CD4-positive, CD25-positive, alpha-beta regulatory T cell (primary cell): Measurements from ENCODE around the gene SORBS2. TPM values are rescaled to one million over a fixed set of nuclear protein-coding genes. Genes with fewer than 3 reads are reported as not detected.

ENCODE experiments used
- ATAC-seq, 2 donors: fragments of 150-1000 bp; cut with Tn5 transposase; one replicate each; pipeline ENCODE4 v1.10.0; 2021; ENCODE audit warnings: low read depth in 2 of 2, moderate number of reproducible peaks in 2 of 2, moderate library complexity in 1 of 2
- DNase-seq, 3 donors: peaks; one replicate each; pipeline versions ENCODE4 v3.0.0 to v3.0.0-alpha.2; 2012 to 2022; ENCODE audit warnings: mixed read lengths in 1 of 3
- H3K27ac ChIP-seq: one replicate; pipeline ENCODE4 v1.7.0; 2013; ENCODE audit warnings: mild to moderate bottlenecking, low read length; ENCODE audit not compliant: insufficient read depth, poor library complexity, severe bottlenecking
- H3K27me3 ChIP-seq: one replicate; pipeline ENCODE4 v1.7.0; 2013; ENCODE audit warnings: low read length; ENCODE audit not compliant: control insufficient read depth, insufficient read depth
- H3K36me3 ChIP-seq: one replicate; pipeline ENCODE4 v1.7.0; 2013; ENCODE audit warnings: mild to moderate bottlenecking, low read length, moderate library complexity; ENCODE audit not compliant: control insufficient read depth, insufficient read depth
- H3K4me1 ChIP-seq: 2 replicates; pipeline ENCODE4 v1.7.0; 2013; ENCODE audit warnings: mild to moderate bottlenecking, low read length; ENCODE audit not compliant: insufficient read depth, control insufficient read depth, poor library complexity, severe bottlenecking
- H3K4me3 ChIP-seq: one replicate; pipeline ENCODE4 v1.7.0; 2013; ENCODE audit warnings: low read depth, mild to moderate bottlenecking, low read length, moderate library complexity
- H3K9me3 ChIP-seq, 2 experiments: 1 replicate in 1 of 2; 2 replicates in 1 of 2; pipeline ENCODE4 v1.7.0; 2013; ENCODE audit warnings: low read length in 2 of 2, mild to moderate bottlenecking in 1 of 2, moderate library complexity in 1 of 2; ENCODE audit not compliant: control insufficient read depth in 2 of 2
- H3K27ac Mint-ChIP-seq, 3 donors: one replicate each; pipeline ENCODE4 v1.8.0; 2020 to 2022; ENCODE audit warnings: mild to moderate bottlenecking in 3 of 3, mixed read lengths in 3 of 3, moderate library complexity in 2 of 3
- H3K27me3 Mint-ChIP-seq: one replicate; pipeline ENCODE4 v1.8.0; 2022; ENCODE audit warnings: mild to moderate bottlenecking, mixed read lengths
- H3K36me3 Mint-ChIP-seq: one replicate; pipeline ENCODE4 v1.8.0; 2020; ENCODE audit warnings: mixed read lengths
- H3K4me1 Mint-ChIP-seq, 4 donors: one replicate each; pipeline ENCODE4 v1.8.0; 2020 to 2022; ENCODE audit warnings: mixed read lengths in 4 of 4, mild to moderate bottlenecking in 1 of 4
- H3K4me3 Mint-ChIP-seq, 4 donors: one replicate each; pipeline ENCODE4 v1.8.0; 2020 to 2022; ENCODE audit warnings: mild to moderate bottlenecking in 4 of 4, mixed read lengths in 4 of 4, moderate library complexity in 3 of 4
- H3K9me3 Mint-ChIP-seq, 7 donors: one replicate each; pipeline ENCODE4 v1.8.0; 2020 to 2022; ENCODE audit warnings: mixed read lengths in 7 of 7, mild to moderate bottlenecking in 3 of 7, moderate library complexity in 2 of 7
- polyA plus RNA-seq, 4 donors: library from polyadenylated mRNA; unstranded; fragments of 300-500 nt; fragmentation: Illumina TruSeq; gene quantifications; one replicate each; pipeline ENCODE4 v1.2.3, GENCODE V29; 2021
- total RNA-seq: library from RNA; stranded (reverse); gene quantifications from one replicate; pipeline ENCODE4 v1.2.3, GENCODE V29; 2022

SORBS2 gene
- total and polyA plus RNA-seq, 5 donors from 2014 or later, result 0.07 TPM; not detected in 4

DNA sequence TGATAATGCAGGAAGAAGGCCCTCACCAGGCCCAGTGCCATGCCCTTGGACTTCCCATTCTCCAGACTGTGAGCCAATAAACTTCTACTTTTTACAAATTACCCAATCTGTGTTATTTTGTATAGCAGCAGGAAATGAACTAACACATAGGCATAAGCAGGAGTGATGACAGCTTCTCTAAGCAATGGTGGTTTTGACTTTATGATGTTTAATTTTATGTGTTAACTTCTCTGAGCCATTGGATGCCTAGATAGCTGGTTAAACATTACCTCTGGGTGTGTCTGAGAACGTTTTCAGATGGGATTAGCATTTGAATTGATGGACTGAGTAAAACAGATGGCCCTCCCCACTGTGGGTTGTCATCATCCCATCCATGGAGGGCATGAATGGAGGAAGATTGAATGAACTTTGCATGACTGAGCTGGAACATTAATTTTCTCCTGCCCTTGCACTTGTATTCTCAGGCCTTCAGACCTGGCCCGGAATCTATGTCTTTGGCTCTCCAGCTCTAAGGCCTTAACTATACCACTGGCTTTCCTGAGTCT lies 262.8 kb downstream of the SORBS2 start:
- ATAC-seq (no peak), DNase-seq (no peak)
- Mint-ChIP-seq H3K27me3 (peaks cover 5% of the 10 kb centered on the region), H3K27ac (no peak overlapping the region), H3K4me1 (no peaks in the 10 kb centered on the region), H3K4me3 (no peak overlapping the region), H3K9me3 (no peaks in the 10 kb centered on the region), H3K36me3 (no peaks in the 10 kb centered on the region)
- no peak overlapping the region for H3K27ac ChIP-seq
- H3K9me3 ChIP-seq, result no peaks in the 10 kb centered on the region
- no peaks in the 10 kb centered on the region for H3K36me3 ChIP-seq
- peaks cover 2% of the 10 kb centered on the region for H3K27me3 ChIP-seq
- H3K4me1 ChIP-seq, result no peaks in the 10 kb centered on the region
- H3K4me3 ChIP-seq, result no peak overlapping the region

DNA sequence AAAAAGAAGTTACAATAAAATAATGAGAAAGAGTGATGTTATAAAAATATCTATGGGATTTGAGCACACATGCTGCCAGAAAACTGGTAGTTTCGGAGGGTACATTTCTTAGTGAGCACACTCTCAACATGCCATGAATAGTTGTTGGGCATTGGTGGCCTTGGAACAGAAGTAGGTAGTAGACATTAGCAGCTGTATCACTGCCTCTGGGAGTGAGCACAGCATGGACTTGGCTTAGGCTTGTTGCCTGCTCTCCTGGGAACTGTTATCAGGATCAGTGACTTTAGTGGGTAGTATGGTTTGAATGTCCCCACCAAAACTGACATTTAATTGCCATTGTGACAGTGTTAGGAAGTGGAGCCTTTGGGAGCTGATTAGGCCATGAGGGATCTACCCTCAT lies 263.4 kb downstream of the SORBS2 start:
- no peaks in the 10 kb centered on the region for H3K36me3 ChIP-seq
- no peaks in the 10 kb centered on the region for H3K9me3 Mint-ChIP-seq
- H3K27ac ChIP-seq, result no peak overlapping the region
- H3K4me1 Mint-ChIP-seq, result no peaks in the 10 kb centered on the region
- H3K4me1 ChIP-seq, result no peaks in the 10 kb centered on the region
- H3K36me3 Mint-ChIP-seq, result no peaks in the 10 kb centered on the region
- DNase-seq, result no peak
- no peaks in the 10 kb centered on the region for H3K9me3 ChIP-seq
- H3K27ac Mint-ChIP-seq, result no peak overlapping the region
- ATAC-seq, result no peak
- H3K4me3 Mint-ChIP-seq, result no peak overlapping the region
- no peak overlapping the region for H3K4me3 ChIP-seq
- H3K27me3 ChIP-seq, result peaks cover 2% of the 10 kb centered on the region
- H3K27me3 Mint-ChIP-seq, result peaks cover 5% of the 10 kb centered on the region

DNA sequence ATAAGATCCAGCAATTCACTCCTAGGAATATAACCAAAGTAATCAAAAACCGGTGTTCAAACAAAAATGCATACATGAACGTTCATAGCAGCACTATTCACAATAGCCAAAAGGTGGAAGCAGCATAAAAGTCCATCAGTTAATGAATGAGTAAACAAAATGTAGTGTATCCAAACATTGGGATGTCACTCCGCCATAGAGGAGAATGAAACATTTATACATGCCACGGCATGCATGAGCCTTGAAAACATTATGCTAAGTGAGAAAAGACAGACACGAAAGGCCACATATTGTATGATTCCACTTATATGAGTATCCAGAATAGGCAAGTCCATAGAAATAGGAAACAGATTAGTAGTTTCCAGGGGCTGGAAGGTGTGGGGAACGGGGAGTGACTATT lies 265.7 kb downstream of the SORBS2 start:
- Mint-ChIP-seq H3K27ac (no peak overlapping the region), H3K4me1 (no peaks in the 10 kb centered on the region), H3K4me3 (no peak overlapping the region), H3K27me3 (no peaks in the 10 kb centered on the region), H3K9me3 (peaks cover 0 to 2% (median 0%) of the 10 kb centered on the region in 7 donors), H3K36me3 (no peaks in the 10 kb centered on the region)
- no peaks in the 10 kb centered on the region for H3K9me3 ChIP-seq
- no peaks in the 10 kb centered on the region for H3K4me1 ChIP-seq
- peaks cover 2% of the 10 kb centered on the region for H3K27me3 ChIP-seq
- ATAC-seq, result no peak
- H3K4me3 ChIP-seq, result no peak overlapping the region
- DNase-seq, result no peak
- H3K27ac ChIP-seq, result no peak overlapping the region
- H3K36me3 ChIP-seq, result no peaks in the 10 kb centered on the region

DNA sequence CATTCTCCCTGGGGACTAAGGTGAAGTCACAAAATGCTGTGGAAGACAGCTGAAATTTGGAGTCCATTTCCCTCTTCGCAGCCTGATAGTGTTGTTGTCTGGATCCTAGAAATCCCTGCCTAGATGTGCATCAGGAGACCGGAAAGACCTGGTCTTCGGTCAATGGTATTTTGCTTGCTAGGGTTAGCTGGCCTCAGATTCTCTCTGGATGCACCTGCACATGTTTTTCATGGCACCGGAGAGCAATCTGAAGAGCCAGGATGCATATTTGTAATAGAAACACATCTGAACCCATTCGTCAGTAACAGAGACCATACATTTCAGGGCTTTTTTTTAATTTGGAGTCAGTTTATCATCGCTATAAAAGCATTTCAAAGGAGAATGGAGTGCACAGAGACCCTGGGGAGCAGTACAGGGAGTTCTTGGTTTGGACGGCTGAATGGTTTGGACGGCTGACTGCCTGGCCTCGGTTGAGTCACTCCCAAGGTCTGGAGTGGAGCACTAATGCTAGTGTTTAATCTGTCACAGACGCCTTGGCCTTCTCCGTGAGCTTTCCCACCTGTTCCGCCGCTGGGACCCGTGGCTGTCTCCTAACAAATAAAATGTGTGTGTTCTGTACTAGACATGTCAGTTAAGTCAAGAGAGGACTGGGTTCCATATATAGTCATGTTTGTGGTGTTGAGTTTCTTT lies 269.2 kb downstream of the SORBS2 start:
- Mint-ChIP-seq H3K4me1 (no peaks in the 10 kb centered on the region), H3K4me3 (no peak overlapping the region), H3K27ac (no peak overlapping the region)

DNA sequence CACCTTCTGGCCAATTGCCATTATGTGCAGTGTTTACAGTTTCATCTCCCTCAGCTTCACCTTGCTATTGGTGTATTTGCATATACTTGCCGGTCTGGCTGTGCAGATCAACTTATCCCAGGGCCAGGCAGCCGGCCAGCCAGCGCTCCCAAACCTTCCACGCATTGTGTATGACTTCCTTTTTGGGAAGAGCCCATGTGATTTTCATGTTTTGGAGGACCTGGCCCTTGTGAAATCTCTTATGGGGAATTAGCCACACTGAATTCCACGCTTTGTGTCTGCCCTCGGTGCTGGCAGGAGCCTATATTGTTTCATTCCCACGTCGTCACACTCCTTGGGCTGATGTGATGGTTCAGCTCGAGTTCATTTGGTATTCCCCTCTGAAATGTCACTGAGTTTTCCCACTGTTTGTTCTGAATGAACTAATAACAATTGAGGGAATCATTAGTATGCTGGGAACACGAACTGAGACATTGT lies 270.7 kb downstream of the SORBS2 start:
- Mint-ChIP-seq H3K27ac (no peak overlapping the region), H3K9me3 (peaks cover 0 to 2% (median 0%) of the 10 kb centered on the region in 7 donors), H3K4me1 (no peaks in the 10 kb centered on the region), H3K27me3 (peaks cover 7% of the 10 kb centered on the region), H3K36me3 (no peaks in the 10 kb centered on the region), H3K4me3 (no peak overlapping the region)
- Histone ChIP-seq H3K27me3 (peaks cover 11% of the 10 kb centered on the region), H3K4me1 (no peaks in the 10 kb centered on the region), H3K27ac (no peak overlapping the region), H3K36me3 (no peaks in the 10 kb centered on the region), H3K4me3 (no peak overlapping the region), H3K9me3 (no peaks in the 10 kb centered on the region)
- DNase-seq (no peak), ATAC-seq (no peak)

More for the DNA sequence above, 269.2 kb downstream of the SORBS2 start:
- no peak for ATAC-seq
- no peak overlapping the region for H3K27ac ChIP-seq
- H3K9me3 Mint-ChIP-seq, result peaks cover 0 to 2% (median 0%) of the 10 kb centered on the region in 7 donors
- H3K27me3 ChIP-seq, result peaks cover 3% of the 10 kb centered on the region
- no peaks in the 10 kb centered on the region for H3K27me3 Mint-ChIP-seq
- H3K36me3 Mint-ChIP-seq, result no peaks in the 10 kb centered on the region
- no peaks in the 10 kb centered on the region for H3K4me1 ChIP-seq
- no peaks in the 10 kb centered on the region for H3K36me3 ChIP-seq
- H3K4me3 ChIP-seq, result no peak overlapping the region
- no peaks in the 10 kb centered on the region for H3K9me3 ChIP-seq
- DNase-seq, result no peak

DNA sequence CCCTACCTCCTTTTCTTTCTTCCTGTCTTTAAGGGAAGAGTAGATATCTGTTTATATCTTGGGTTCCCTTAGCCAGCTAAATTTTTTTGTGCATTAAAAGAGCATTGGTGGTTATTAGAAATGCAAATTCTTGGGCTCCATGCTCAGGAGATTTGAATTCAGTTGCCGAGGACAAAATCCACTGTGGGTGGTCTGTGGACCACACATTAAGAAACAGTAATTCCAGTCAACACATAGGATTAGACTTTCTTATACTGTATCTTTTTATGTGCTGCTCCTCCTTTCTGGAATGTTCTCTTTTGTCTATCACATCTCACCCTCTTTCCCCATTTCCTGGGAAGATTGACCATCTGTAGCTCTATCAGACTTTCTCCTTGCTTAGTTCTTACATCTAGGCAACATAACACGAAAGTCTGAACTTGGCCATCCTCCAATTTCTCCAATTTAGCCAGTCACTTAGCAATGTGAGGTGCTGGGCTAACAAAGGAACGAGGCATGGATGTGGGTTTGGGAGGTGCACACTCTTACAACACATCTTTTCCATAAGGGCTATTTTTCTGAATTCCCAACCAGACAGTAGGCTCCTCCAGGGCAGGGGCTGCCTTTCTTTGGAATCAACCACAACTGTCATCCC lies 271.4 kb downstream of the SORBS2 start:
- no peak overlapping the region for H3K27ac Mint-ChIP-seq
- peaks cover 0 to 4% (median 0%) of the 10 kb centered on the region in 7 donors for H3K9me3 Mint-ChIP-seq
- no peaks in the 10 kb centered on the region for H3K36me3 Mint-ChIP-seq
- no peak overlapping the region for H3K4me3 Mint-ChIP-seq
- peaks cover 11% of the 10 kb centered on the region for H3K27me3 Mint-ChIP-seq
- H3K4me1 Mint-ChIP-seq, result peaks cover 0 to 3% (median 0%) of the 10 kb centered on the region in 4 donors
- Histone ChIP-seq H3K4me3 (no peak overlapping the region), H3K27ac (no peak overlapping the region), H3K4me1 (no peaks in the 10 kb centered on the region), H3K9me3 (no peaks in the 10 kb centered on the region), H3K27me3 (peaks cover 15% of the 10 kb centered on the region), H3K36me3 (no peaks in the 10 kb centered on the region)
- ATAC-seq, result no peak
- no peak for DNase-seq

DNA sequence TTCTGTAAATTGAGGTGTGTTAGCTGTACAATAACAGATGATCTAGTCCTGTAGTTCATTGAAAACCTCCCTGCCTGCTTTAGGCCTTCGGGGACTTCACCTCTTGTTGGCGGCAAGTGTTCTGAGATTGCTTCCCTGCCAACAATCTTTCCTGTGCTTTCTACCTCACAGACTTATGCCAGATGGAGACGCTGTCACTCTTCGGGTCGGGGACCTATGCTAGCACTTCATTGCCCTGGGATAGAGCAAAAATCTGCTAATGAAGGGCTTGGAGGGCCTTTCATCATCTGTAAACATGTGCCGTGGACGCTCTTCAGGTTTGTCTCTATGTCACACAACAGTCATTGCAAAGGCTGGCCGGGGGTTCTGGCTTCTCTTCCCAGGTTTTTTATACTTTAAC lies 272.0 kb downstream of the SORBS2 start:
- no peaks in the 10 kb centered on the region for H3K36me3 ChIP-seq
- peaks cover 0 to 3% (median 0%) of the 10 kb centered on the region in 4 donors for H3K4me1 Mint-ChIP-seq
- H3K27me3 ChIP-seq, result peaks cover 14% of the 10 kb centered on the region
- peaks cover 11% of the 10 kb centered on the region for H3K27me3 Mint-ChIP-seq
- no peaks in the 10 kb centered on the region for H3K9me3 ChIP-seq
- DNase-seq (no peak), ATAC-seq (no peak)
- H3K4me1 ChIP-seq, result peaks cover 3% of the 10 kb centered on the region
- H3K9me3 Mint-ChIP-seq, result peaks cover 0 to 4% (median 0%) of the 10 kb centered on the region in 7 donors
- H3K27ac Mint-ChIP-seq, result no peak overlapping the region
- no peaks in the 10 kb centered on the region for H3K36me3 Mint-ChIP-seq
- no peak overlapping the region for H3K27ac ChIP-seq
- H3K4me3 Mint-ChIP-seq, result no peak overlapping the region
- no peak overlapping the region for H3K4me3 ChIP-seq
